Choroid plexus epithelial cell (primary cell): Measurements from ENCODE around the gene FAM163A.
"Not testable (repeated sequence)": the region's sequence is repeated elsewhere in the genome, so short reads cannot be mapped to it uniquely, and the experiment has no call there.

Source experiments
- DNase-seq: peaks from one replicate; pipeline ENCODE4 v3.0.0-alpha.2; 2010; ENCODE audit warnings: low read depth
- H3K4me3 ChIP-seq: 2 replicates; pipeline ENCODE4 v1.5.1; 2011; ENCODE audit warnings: low read depth, mild to moderate bottlenecking, control low read depth, low read length, moderate library complexity
- TF ChIP-seq, protein P1 (sequence below): conservative IDR thresholded peaks from 2 replicates; pipeline ENCODE4 v1.5.1; 2011; ENCODE audit warnings: low read depth, mild to moderate bottlenecking, control low read depth, inconsistent platforms, low read length, moderate library complexity

The FAM163A gene

DNA sequence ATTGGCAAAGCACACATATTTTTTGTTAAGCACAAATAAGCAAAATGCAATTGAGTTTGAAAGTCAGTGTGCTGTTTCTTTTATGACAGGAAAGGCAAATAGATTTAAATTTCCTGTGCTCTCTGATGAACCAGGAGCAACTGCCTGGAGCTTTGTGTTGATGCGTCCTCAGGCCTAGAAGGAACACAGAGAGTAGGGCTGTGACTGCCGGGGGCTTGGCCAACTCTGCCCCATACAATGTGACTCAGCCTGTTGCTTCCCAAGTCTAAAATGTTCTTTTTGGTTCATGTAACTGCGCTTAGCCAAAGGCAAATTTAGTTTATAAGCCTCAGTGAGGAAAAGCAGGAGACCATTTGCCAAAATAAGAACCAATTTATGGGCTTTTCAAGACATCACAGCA lies 97.0 kb downstream of the FAM163A start:
- no peak for DNase-seq
- TF ChIP-seq, protein P1, sequence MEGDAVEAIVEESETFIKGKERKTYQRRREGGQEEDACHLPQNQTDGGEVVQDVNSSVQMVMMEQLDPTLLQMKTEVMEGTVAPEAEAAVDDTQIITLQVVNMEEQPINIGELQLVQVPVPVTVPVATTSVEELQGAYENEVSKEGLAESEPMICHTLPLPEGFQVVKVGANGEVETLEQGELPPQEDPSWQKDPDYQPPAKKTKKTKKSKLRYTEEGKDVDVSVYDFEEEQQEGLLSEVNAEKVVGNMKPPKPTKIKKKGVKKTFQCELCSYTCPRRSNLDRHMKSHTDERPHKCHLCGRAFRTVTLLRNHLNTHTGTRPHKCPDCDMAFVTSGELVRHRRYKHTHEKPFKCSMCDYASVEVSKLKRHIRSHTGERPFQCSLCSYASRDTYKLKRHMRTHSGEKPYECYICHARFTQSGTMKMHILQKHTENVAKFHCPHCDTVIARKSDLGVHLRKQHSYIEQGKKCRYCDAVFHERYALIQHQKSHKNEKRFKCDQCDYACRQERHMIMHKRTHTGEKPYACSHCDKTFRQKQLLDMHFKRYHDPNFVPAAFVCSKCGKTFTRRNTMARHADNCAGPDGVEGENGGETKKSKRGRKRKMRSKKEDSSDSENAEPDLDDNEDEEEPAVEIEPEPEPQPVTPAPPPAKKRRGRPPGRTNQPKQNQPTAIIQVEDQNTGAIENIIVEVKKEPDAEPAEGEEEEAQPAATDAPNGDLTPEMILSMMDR = no peak
- no peak overlapping the region for H3K4me3 ChIP-seq

DNA sequence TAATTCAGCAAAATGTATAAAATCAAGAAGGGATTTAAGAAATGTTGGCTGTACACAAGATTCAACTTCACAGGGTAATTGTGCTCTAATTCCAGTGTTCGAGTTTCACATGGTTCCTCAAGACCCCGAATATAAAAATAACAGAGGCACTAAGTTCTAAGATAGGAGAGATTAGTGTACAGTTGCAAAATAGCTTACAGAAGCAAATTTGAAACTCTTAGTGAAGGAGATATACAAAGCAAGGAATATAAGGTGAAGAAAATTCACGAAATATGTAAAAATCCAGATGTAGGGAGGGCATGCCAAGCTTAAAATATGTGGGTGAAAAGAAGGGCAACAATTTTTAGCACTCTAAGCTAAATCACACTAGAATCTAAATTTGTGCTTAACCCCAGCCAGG lies 105.1 kb downstream of the FAM163A start:
- TF ChIP-seq, protein P1 = no peak
- H3K4me3 ChIP-seq = no peak overlapping the region
- DNase-seq = no peak

DNA sequence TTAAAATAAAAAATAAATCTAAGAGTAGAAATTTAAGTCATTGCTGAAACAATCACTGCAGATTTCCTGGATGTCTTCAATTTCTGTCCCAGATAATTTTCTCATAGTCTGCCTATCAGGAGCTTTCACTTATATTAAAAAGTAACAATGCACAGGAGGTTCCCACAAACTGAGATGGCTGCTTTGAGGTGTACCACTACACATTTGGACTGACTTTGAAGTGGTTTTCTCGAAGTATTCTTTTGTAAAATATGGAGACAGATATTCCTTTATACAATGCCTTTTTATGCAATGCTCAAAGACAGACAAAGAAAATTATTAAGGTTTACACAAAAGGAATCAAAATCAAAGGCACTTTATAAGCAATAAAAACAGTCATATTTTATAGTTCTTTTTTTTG lies 110.0 kb downstream of the FAM163A start:
- TF ChIP-seq, protein P1 = no peak
- DNase-seq = no peak
- H3K4me3 ChIP-seq = no peak overlapping the region

DNA sequence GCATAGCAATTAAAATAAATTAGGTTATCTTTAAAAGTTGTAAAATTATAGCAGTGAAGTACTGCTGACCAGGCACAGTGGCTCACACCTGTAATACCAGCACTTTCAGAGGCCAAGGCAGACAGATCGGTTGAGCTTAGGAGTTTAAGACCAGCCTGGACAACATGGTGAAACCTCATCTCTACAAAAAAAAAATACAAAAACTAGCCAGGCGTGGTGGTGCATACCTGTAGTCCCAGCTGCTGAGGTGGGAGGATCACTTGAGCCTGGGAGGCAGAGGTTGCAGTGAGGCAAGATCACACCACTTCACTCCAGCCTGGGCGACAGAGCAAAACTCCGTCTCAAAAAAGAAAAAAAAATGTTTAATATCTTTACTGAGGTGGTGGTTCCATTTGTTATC lies 112.7 kb downstream of the FAM163A start:
- H3K4me3 ChIP-seq, DNase-seq: not testable (repeated sequence)

DNA sequence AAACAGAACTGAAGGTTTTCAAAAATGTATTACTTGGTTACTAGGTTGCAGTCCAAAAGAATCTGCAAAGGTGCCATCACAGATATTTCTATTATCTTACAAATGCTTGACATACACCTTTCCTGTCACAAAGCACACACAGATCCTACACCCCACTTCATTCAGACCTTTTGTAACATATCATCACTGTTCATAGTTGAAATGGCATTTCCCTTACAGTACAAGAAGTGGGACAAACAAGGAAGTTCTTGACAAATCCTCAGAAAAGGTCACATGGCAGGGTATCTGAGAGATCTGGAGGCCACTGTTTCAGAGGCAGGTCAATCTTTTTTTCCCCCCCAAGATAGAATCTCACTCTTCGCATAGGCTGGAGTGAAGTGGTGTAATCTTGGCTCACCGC lies 113.2 kb downstream of the FAM163A start:
- no peak for DNase-seq
- TF ChIP-seq, protein P1 = no peak

DNA sequence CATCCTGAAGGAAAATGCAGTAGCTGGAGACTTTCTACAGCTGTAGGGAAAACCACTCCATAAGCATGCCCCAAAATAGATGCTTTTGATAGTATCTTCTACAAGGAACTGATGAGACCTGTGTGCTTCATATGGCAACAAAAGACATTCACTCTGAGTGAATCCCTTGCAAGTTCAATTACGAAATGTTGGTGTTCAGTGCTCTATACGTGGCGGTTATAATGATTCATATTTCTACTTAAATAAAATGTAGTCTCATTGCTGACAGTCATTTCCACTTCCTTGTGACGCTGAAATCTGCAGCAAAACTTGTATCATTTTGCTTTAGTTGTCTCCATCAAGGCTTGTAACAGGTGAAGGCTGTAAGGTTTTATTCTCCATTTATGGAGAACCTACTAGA lies 113.9 kb downstream of the FAM163A start:
- no peak overlapping the region for H3K4me3 ChIP-seq
- DNase-seq = no peak
- TF ChIP-seq, protein P1 = no peak

More for the DNA sequence above, 113.2 kb downstream of the FAM163A start:
- H3K4me3 ChIP-seq = no peak overlapping the region

DNA sequence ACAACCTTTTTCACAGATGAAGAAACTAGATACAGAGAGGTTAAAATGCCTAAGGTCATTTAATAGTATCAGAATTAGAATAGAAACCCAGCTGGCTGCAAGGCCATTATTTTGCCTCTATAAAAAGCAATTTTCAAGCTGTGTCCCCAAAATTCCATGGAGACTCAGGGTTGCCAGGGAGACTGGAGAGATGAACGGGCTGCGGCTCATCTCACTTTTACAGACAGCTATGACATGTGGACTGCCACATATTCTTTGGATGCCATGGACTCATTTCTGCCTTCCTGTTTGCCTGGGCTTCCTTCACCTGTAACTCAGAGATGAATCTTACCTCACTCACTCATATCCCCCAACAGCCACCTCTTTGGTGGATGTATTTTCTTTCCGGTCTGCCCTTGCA lies 117.6 kb downstream of the FAM163A start:
- no peak for DNase-seq
- H3K4me3 ChIP-seq = no peak overlapping the region
- TF ChIP-seq, protein P1 = no peak

DNA sequence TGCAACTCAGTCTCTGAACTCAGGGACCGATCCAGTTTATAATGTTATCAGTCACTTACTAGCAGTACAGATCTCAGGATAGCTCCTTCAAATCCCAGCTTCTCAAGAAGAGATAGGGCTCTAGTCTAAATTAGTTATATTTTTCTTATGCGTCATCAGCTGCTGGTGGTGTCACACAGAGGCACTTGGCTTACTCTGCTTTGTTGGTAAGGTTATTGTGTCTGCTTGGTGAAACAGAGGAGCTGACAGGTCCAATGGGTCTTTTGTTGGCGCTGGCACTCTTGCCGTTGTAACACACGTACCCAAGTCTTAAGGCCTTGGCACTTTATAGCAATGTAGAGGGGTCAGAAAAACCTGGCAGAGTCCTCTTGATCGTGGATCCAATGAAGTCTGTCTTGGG lies 122.3 kb downstream of the FAM163A start:
- TF ChIP-seq, protein P1 = no peak
- no peak for DNase-seq
- no peak overlapping the region for H3K4me3 ChIP-seq
